HEK293 (cell line): ENCODE results near the gene HEXIM1.

Experiments
- HIC1 ChIP-seq: fragments of 450-650 bp; formaldehyde crosslinking; IDR thresholded peaks from 2 replicates; pipeline ENCODE4 v1.5.1; 2016; ENCODE audit warnings: missing biosample characterization, missing genetic modification characterization
- PRDM10 ChIP-seq: fragments of 450-650 bp; formaldehyde crosslinking; IDR thresholded peaks from 2 replicates; pipeline ENCODE4 v1.5.1; 2016; ENCODE audit warnings: missing biosample characterization, missing genetic modification characterization
- SP2 ChIP-seq: fragments of 450-650 bp; formaldehyde crosslinking; IDR thresholded peaks from 2 replicates; pipeline ENCODE4 v1.5.1; 2016; ENCODE audit warnings: missing biosample characterization, missing genetic modification characterization
- ZNF148 ChIP-seq: fragments of 450-650 bp; formaldehyde crosslinking; IDR thresholded peaks from 2 replicates; pipeline ENCODE4 v1.5.0; 2017; ENCODE audit warnings: missing biosample characterization, missing genetic modification characterization, borderline replicate concordance
- ZNF155 ChIP-seq: fragments of 450-650 bp; formaldehyde crosslinking; IDR thresholded peaks from 2 replicates; pipeline ENCODE4 v1.5.1; 2016; ENCODE audit warnings: missing biosample characterization, missing genetic modification characterization
- ZNF157 ChIP-seq: fragments of 450-650 bp; formaldehyde crosslinking; IDR thresholded peaks from 2 replicates; pipeline ENCODE4 v1.5.1; 2016; ENCODE audit warnings: missing biosample characterization, missing genetic modification characterization
- ZNF280C ChIP-seq: fragments of 450-650 bp; formaldehyde crosslinking; IDR thresholded peaks from 2 replicates; pipeline ENCODE4 v1.5.1; 2016; ENCODE audit warnings: missing biosample characterization, missing genetic modification characterization
- ZNF280D ChIP-seq: fragments of 450-650 bp; formaldehyde crosslinking; IDR thresholded peaks from 2 replicates; pipeline ENCODE4 v1.5.1; 2016; ENCODE audit warnings: missing biosample characterization, missing genetic modification characterization
- ZNF354C ChIP-seq: fragments of 450-650 bp; formaldehyde crosslinking; IDR thresholded peaks from 2 replicates; pipeline ENCODE4 v1.5.1; 2016; ENCODE audit warnings: missing biosample characterization, missing genetic modification characterization, low read depth, borderline replicate concordance
- ZNF391 ChIP-seq: fragments of 450-650 bp; formaldehyde crosslinking; IDR thresholded peaks from 2 replicates; pipeline ENCODE4 v1.5.1; 2016; ENCODE audit warnings: low read depth, missing biosample characterization, missing genetic modification characterization, borderline replicate concordance
- ZNF558 ChIP-seq: fragments of 450-650 bp; formaldehyde crosslinking; IDR thresholded peaks from 2 replicates; pipeline ENCODE4 v1.5.1; 2016; ENCODE audit warnings: missing biosample characterization, missing genetic modification characterization
- ZNF580 ChIP-seq: fragments of 450-650 bp; formaldehyde crosslinking; IDR thresholded peaks from 2 replicates; pipeline ENCODE4 v1.5.1; 2016; ENCODE audit warnings: missing biosample characterization, missing genetic modification characterization
- ZNF610 ChIP-seq: fragments of 450-650 bp; formaldehyde crosslinking; IDR thresholded peaks from 2 replicates; pipeline ENCODE4 v1.5.1; 2016; ENCODE audit warnings: missing biosample characterization, missing genetic modification characterization, borderline replicate concordance
- ZNF621 ChIP-seq: fragments of 450-650 bp; formaldehyde crosslinking; IDR thresholded peaks from 2 replicates; pipeline ENCODE4 v1.5.1; 2017; ENCODE audit warnings: missing biosample characterization, missing genetic modification characterization
- ZNF629 ChIP-seq: fragments of 450-650 bp; formaldehyde crosslinking; IDR thresholded peaks from 2 replicates; pipeline ENCODE4 v1.5.1; 2017; ENCODE audit warnings: missing biosample characterization, missing genetic modification characterization
- ZNF692 ChIP-seq: fragments of 450-650 bp; formaldehyde crosslinking; IDR thresholded peaks from 2 replicates; pipeline ENCODE4 v1.5.1; 2016; ENCODE audit warnings: missing biosample characterization, missing genetic modification characterization
- ZNF701 ChIP-seq: fragments of 450-650 bp; formaldehyde crosslinking; IDR thresholded peaks from 2 replicates; pipeline ENCODE4 v1.5.1; 2016; ENCODE audit warnings: missing biosample characterization, missing genetic modification characterization
- ZNF704 ChIP-seq: fragments of 450-650 bp; formaldehyde crosslinking; IDR thresholded peaks from 2 replicates; pipeline ENCODE4 v1.5.1; 2016; ENCODE audit warnings: missing biosample characterization, missing genetic modification characterization
- ZNF785 ChIP-seq: fragments of 450-650 bp; formaldehyde crosslinking; IDR thresholded peaks from 2 replicates; pipeline ENCODE4 v1.5.1; 2016; ENCODE audit warnings: missing biosample characterization, missing genetic modification characterization
- ZNF830 ChIP-seq: fragments of 450-650 bp; IDR thresholded peaks from 2 replicates; pipeline ENCODE4 v1.5.0; 2018; ENCODE audit warnings: missing biosample characterization, missing genetic modification characterization, low read depth, mild to moderate bottlenecking, moderate library complexity
- ZSCAN30 ChIP-seq: fragments of 450-650 bp; IDR thresholded peaks from 2 replicates; pipeline ENCODE4 v1.5.1; 2018; ENCODE audit warnings: missing biosample characterization, mild to moderate bottlenecking, missing genetic modification characterization, moderate library complexity

The HEXIM1 gene

GRCh38 chr17:45127548-45128300 lies 20.6 kb upstream of the HEXIM1 start (continued):
- TF ChIP-seq HIC1 (tag by site-specific recombination) (peak; percentile 41; the same call in 1 of the 2 replicates), ZNF391 (tag by site-specific recombination) (no peak; the same call in 1 of the 2 replicates), ZNF610 (tag by site-specific recombination) (no peak), ZNF785 (tag by site-specific recombination) (peak; percentile 84; the same call in 1 of the 2 replicates), ZNF155 (no peak), ZNF558 (tag by site-specific recombination) (no peak), ZNF280C (no peak), ZNF580 (tag by site-specific recombination) (no peak), ZNF148 (tag by site-specific recombination) (no peak), ZNF157 (tag by site-specific recombination) (0 out of 2 replicates have a peak, but pooled peaks have one; percentile 35), ZSCAN30 (tag by site-specific recombination) (no peak), ZNF621 (tag by site-specific recombination) (no peak), ZNF704 (no peak), ZNF701 (tag by site-specific recombination) (no peak), SP2 (tag by site-specific recombination) (peak; percentile 19; the same call in 1 of the 2 replicates), ZNF692 (tag by site-specific recombination) (no peak), ZNF830 (tag by site-specific recombination) (no peak), PRDM10 (tag by site-specific recombination) (peak; percentile 69; the same call in 1 of the 2 replicates), ZNF354C (tag by site-specific recombination) (no peak), ZNF280D (tag by site-specific recombination) (no peak), ZNF629 (tag by site-specific recombination) (no peak)
